IMR-90 (cell line): ENCODE data around the gene VPS37B.
"Not testable (repeated sequence)": the region's sequence is repeated elsewhere in the genome, so short reads cannot be mapped to it uniquely, and the experiment has no call there.

ENCODE experiments used
- CEBPB ChIP-seq: IDR thresholded peaks from 2 replicates; pipeline ENCODE4 v1.6.1; 2012; ENCODE audit warnings: low read depth, low read length, improper control_type of control experiment
- MAFK ChIP-seq: IDR thresholded peaks from 2 replicates; pipeline ENCODE4 v1.6.1; 2012; ENCODE audit warnings: low read depth, low read length, improper control_type of control experiment
- MXI1 ChIP-seq: IDR thresholded peaks from 2 replicates; pipeline ENCODE4 v1.6.1; 2012; ENCODE audit warnings: low read depth, mild to moderate bottlenecking, low read length, moderate library complexity, borderline replicate concordance
- POLR2A ChIP-seq: IDR thresholded peaks from 2 replicates; pipeline ENCODE4 v1.6.1; 2012; ENCODE audit warnings: mild to moderate bottlenecking, low read depth, low read length
- RFX5 ChIP-seq: IDR thresholded peaks from 2 replicates; pipeline ENCODE4 v1.8.0; 2012; ENCODE audit warnings: low read depth, mild to moderate bottlenecking, low read length, moderate library complexity
- SMC3 ChIP-seq: fragments of 150-350 bp; IDR thresholded peaks from 2 replicates; pipeline ENCODE4 v1.6.1; 2016; ENCODE audit warnings: low read depth, mild to moderate bottlenecking, antibody characterized with exemption, low read length, moderate library complexity
- USF2 ChIP-seq: fragments of 150-350 bp; IDR thresholded peaks from 2 replicates; pipeline ENCODE4 v1.6.1; 2017; ENCODE audit warnings: mild to moderate bottlenecking, antibody characterized with exemption, low read length, low read depth
- TF ChIP-seq, protein P1 (sequence below): conservative IDR thresholded peaks from 2 replicates; pipeline ENCODE4 v1.5.1; 2012; ENCODE audit warnings: mild to moderate bottlenecking, low read depth, low read length, improper control_type of control experiment

DNA sequence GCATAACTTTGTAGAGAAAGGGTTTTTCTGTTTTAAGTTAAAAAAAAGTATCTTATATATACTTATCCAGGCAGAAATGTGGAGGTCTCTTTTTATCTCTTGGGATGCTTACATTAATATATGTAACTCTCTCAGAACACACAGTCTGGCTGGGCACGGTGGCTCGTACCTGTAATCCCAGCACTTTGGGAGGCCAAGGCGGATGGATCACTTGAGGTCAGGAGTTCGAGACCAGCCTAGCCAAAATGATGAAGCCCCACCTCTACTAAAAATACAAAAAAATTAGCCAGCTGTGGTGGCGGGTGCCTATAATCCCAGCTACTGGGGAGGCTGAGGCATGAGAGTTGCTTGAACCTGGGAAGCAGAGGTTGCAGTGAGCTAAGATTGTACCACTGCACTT lies 19.6 kb downstream of the VPS37B start:
- TF ChIP-seq, protein P1, sequence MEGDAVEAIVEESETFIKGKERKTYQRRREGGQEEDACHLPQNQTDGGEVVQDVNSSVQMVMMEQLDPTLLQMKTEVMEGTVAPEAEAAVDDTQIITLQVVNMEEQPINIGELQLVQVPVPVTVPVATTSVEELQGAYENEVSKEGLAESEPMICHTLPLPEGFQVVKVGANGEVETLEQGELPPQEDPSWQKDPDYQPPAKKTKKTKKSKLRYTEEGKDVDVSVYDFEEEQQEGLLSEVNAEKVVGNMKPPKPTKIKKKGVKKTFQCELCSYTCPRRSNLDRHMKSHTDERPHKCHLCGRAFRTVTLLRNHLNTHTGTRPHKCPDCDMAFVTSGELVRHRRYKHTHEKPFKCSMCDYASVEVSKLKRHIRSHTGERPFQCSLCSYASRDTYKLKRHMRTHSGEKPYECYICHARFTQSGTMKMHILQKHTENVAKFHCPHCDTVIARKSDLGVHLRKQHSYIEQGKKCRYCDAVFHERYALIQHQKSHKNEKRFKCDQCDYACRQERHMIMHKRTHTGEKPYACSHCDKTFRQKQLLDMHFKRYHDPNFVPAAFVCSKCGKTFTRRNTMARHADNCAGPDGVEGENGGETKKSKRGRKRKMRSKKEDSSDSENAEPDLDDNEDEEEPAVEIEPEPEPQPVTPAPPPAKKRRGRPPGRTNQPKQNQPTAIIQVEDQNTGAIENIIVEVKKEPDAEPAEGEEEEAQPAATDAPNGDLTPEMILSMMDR = not testable (repeated sequence)
- TF ChIP-seq MXI1, CEBPB, RFX5, POLR2A, SMC3, MAFK, USF2: not testable (repeated sequence)
